ENCODE results near the gene RASA3.

Gene RASA3

GRCh38 chr13:114124431-114124830, 8.0 kb downstream of the RASA3 start:
- H3K4me3 ChIP-seq (replicated peaks; ENCODE audit: low read depth, low read length), result no peak overlapping the region
- TF ChIP-seq CTCF (IDR thresholded peaks at IDR 0.05; ENCODE audit: low read depth, low read length, missing control alignments), result no peak
- no peak for DNase-seq (ENCODE audit: extremely low read depth, low read depth)

- DNase-seq (ENCODE audit: extremely low read depth, low read depth), result no peak
- no peak for TF ChIP-seq CTCF (IDR thresholded peaks at IDR 0.05; ENCODE audit: low read depth, low read length, missing control alignments)
- no peak overlapping the region for H3K4me3 ChIP-seq (replicated peaks; ENCODE audit: low read depth, low read length)
Observed at GRCh38 chr13:114123876-114124275, 8.5 kb downstream of the RASA3 start.

- DNase-seq (ENCODE audit: extremely low read depth, low read depth), result no peak
- no peak overlapping the region for H3K4me3 ChIP-seq (replicated peaks; ENCODE audit: low read depth, low read length)
- TF ChIP-seq CTCF (IDR thresholded peaks at IDR 0.05; ENCODE audit: low read depth, low read length, missing control alignments), result no peak
Observed at GRCh38 chr13:114123448-114123847, 9.0 kb downstream of the RASA3 start.

GRCh38 chr13:114122591-114123211, 9.7 kb downstream of the RASA3 start:
- DNase-seq (ENCODE audit: extremely low read depth, low read depth), result no peak
- no peak for TF ChIP-seq CTCF (IDR thresholded peaks at IDR 0.05; ENCODE audit: low read depth, low read length, missing control alignments)

GRCh38 chr13:114122127-114122511, 10.3 kb downstream of the RASA3 start:
- DNase-seq (ENCODE audit: extremely low read depth, low read depth), result no peak
- no peak for TF ChIP-seq CTCF (IDR thresholded peaks at IDR 0.05; ENCODE audit: low read depth, low read length, missing control alignments)
- H3K4me3 ChIP-seq (replicated peaks; ENCODE audit: low read depth, low read length), result no peak overlapping the region

More at GRCh38 chr13:114122591-114123211, 9.7 kb downstream of the RASA3 start:
- H3K4me3 ChIP-seq (replicated peaks; ENCODE audit: low read depth, low read length), result no peak overlapping the region

GRCh38 chr13:114121496-114122126, 10.8 kb downstream of the RASA3 start:
- no peak for DNase-seq (ENCODE audit: extremely low read depth, low read depth)
- TF ChIP-seq CTCF (IDR thresholded peaks at IDR 0.05; ENCODE audit: low read depth, low read length, missing control alignments), result no peak

More at GRCh38 chr13:114121496-114122126, 10.8 kb downstream of the RASA3 start:
- no peak overlapping the region for H3K4me3 ChIP-seq (replicated peaks; ENCODE audit: low read depth, low read length)
